Chondrocyte (in vitro differentiated cells): Measurements from ENCODE around the gene DSTN. TPM values are rescaled to one million over a fixed set of nuclear protein-coding genes. Genes with fewer than 3 reads are reported as not detected.

ENCODE experiments used
- DNase-seq: peaks from one replicate; pipeline ENCODE4 v3.0.0; 2021; ENCODE audit warnings: mixed read lengths, low spot score
- H3K27ac Mint-ChIP-seq: one replicate; pipeline ENCODE4 v1.8.0; 2021; ENCODE audit warnings: mild to moderate bottlenecking, moderate library complexity, mixed read lengths; ENCODE audit not compliant: unreplicated experiment
- H3K27me3 Mint-ChIP-seq: 2 replicates; pipeline ENCODE4 v1.8.0; 2021; ENCODE audit warnings: low read depth, mixed read lengths
- H3K36me3 Mint-ChIP-seq: 2 replicates; pipeline ENCODE4 v1.8.0; 2021; ENCODE audit warnings: low read depth, mixed read lengths
- H3K4me1 Mint-ChIP-seq: 2 replicates; pipeline ENCODE4 v1.8.0; 2021; ENCODE audit warnings: low read depth, mild to moderate bottlenecking, mixed read lengths
- H3K4me3 Mint-ChIP-seq: one replicate; pipeline ENCODE4 v1.8.0; 2021; ENCODE audit warnings: mild to moderate bottlenecking, moderate library complexity, mixed read lengths; ENCODE audit not compliant: unreplicated experiment
- H3K9me3 Mint-ChIP-seq: 2 replicates; pipeline ENCODE4 v1.8.0; 2021; ENCODE audit warnings: low read depth, mixed read lengths
- total RNA-seq: library from RNA; stranded (reverse); gene quantifications from 3 replicates; pipeline ENCODE4 v1.2.1, GENCODE V29; 2021
- TF ChIP-seq, protein P1 (sequence below): fragments of 200-600 bp; sonication (generic); IDR thresholded peaks from 2 replicates; pipeline ENCODE4 v1.5.0; 2021; ENCODE audit warnings: antibody characterized with exemption, mild to moderate bottlenecking, moderate library complexity

DSTN gene
- total RNA-seq, 1 donor from 2014 or later: 1,290 TPM

DNA sequence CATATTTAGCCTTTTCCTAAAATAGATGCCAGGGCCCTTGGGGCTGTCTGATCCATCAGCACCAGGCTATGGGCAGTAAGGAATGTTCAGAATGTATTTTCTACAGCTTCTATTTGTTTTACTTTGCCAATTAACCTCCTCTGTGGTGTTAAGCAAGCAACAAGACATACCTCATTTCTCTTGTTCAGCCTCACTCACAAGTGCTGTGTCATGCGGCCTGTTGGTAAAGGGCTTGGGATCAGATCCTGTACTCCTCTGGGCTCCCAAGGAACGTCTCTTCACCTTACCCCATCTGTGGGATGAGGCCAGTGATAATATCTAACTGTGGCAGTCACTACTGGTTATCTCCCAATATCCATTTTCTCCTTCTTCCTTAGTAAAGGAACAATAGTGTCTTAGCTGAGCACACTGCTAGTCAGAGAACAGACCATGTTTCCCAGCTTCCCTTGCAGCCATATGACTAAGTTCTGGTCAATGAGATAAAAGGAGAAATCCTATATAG lies 7.0 kb upstream of the DSTN start:
- Mint-ChIP-seq H3K27ac (peak overlapping the region; percentile 98), H3K36me3 (no peaks in the 10 kb centered on the region), H3K9me3 (no peaks in the 10 kb centered on the region), H3K4me1 (peaks cover 91% of the 10 kb centered on the region), H3K27me3 (no peaks in the 10 kb centered on the region), H3K4me3 (no peak overlapping the region)
- TF ChIP-seq, protein P1, sequence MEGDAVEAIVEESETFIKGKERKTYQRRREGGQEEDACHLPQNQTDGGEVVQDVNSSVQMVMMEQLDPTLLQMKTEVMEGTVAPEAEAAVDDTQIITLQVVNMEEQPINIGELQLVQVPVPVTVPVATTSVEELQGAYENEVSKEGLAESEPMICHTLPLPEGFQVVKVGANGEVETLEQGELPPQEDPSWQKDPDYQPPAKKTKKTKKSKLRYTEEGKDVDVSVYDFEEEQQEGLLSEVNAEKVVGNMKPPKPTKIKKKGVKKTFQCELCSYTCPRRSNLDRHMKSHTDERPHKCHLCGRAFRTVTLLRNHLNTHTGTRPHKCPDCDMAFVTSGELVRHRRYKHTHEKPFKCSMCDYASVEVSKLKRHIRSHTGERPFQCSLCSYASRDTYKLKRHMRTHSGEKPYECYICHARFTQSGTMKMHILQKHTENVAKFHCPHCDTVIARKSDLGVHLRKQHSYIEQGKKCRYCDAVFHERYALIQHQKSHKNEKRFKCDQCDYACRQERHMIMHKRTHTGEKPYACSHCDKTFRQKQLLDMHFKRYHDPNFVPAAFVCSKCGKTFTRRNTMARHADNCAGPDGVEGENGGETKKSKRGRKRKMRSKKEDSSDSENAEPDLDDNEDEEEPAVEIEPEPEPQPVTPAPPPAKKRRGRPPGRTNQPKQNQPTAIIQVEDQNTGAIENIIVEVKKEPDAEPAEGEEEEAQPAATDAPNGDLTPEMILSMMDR: no peak
- DNase-seq: no peak

DNA sequence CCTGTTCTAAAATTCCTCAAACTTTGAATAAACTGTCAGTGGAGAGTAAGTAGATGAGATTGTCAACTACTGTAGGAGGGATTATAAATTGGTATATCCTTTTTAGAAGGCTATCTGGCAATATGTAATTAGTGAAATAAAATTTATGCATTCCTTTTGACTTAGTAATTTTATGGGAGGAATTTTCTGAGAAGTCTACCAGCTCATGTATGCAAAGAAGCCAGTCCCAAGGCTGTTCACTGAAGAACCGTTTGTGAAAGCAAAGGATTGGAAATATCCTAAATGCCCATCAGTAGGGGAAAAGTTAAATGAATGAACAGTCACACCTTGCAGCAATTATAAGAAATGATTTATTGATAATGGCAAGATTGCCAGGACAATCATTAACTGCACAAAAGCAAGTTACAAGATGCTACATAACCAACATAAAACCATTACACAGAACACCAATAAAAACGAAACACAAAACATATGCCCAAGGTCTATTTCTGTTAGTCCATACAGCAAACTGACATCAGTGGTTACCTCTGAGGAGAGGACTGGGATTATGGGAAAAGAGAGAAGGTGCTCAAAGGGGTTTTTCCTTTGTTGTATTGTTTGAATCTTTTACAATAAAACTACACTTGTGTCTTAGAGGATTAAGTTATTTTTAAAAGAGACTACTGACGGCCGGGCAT lies 4.6 kb upstream of the DSTN start:
- TF ChIP-seq, protein P1: no peak
- H3K36me3 Mint-ChIP-seq: no peaks in the 10 kb centered on the region
- no peaks in the 10 kb centered on the region for H3K27me3 Mint-ChIP-seq
- no peak overlapping the region for H3K4me3 Mint-ChIP-seq
- no peak for DNase-seq
- H3K9me3 Mint-ChIP-seq: no peaks in the 10 kb centered on the region
- peak overlapping the region; percentile 87 for H3K27ac Mint-ChIP-seq
- peaks cover 78% of the 10 kb centered on the region for H3K4me1 Mint-ChIP-seq

GRCh38 chr20:17566345-17566744 lies 3.5 kb upstream of the DSTN start:
- TF ChIP-seq, protein P1: no peak
- peak overlapping the region; percentile 87 for H3K27ac Mint-ChIP-seq
- no peak overlapping the region for H3K4me3 Mint-ChIP-seq
- no peaks in the 10 kb centered on the region for H3K27me3 Mint-ChIP-seq
- H3K36me3 Mint-ChIP-seq: peaks cover 6% of the 10 kb centered on the region
- no peaks in the 10 kb centered on the region for H3K9me3 Mint-ChIP-seq
- DNase-seq: no peak
- peaks cover 67% of the 10 kb centered on the region for H3K4me1 Mint-ChIP-seq

- DNase-seq: no peak
- no peaks in the 10 kb centered on the region for H3K27me3 Mint-ChIP-seq
- H3K4me1 Mint-ChIP-seq: peaks cover 62% of the 10 kb centered on the region
- H3K4me3 Mint-ChIP-seq: peak overlapping the region; percentile 86
- H3K27ac Mint-ChIP-seq: peak overlapping the region; percentile 98
- TF ChIP-seq, protein P1: no peak
- H3K36me3 Mint-ChIP-seq: peaks cover 16% of the 10 kb centered on the region
- H3K9me3 Mint-ChIP-seq: no peaks in the 10 kb centered on the region
Measured at GRCh38 chr20:17568045-17568788, 1.7 kb upstream of the DSTN start.

DNA sequence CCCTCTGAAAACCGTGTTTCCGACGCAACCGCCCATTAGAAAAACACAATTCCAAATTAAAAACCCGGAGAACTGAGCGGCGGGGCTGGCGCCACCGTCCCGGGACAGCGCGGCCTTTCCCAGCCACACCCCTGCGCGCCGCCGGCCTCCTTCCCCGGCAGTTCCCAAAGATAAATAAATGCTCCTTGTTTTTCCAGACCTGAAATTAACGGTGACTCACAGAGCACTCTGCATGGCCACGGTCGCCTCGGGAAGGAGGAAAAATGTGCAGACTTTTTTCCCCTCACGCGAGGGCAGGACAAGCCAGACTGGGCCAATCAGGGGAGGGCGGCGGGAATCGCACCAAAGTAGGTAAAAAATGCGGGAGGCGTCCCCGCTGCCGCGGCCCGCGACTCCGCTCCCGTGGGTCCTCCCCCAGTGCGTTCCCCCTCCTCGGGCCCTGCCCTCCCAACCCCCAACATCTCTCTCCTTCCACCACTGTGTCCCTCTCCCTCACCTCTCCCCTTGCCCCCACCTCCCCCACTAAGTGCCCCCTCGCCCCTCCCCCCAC lies 828 bp upstream of the DSTN start:
- Mint-ChIP-seq H3K9me3 (no peaks in the 10 kb centered on the region), H3K36me3 (peaks cover 21% of the 10 kb centered on the region), H3K4me1 (peaks cover 62% of the 10 kb centered on the region), H3K27ac (peak overlapping the region; percentile 98), H3K27me3 (no peaks in the 10 kb centered on the region), H3K4me3 (peak overlapping the region; percentile 86)
- TF ChIP-seq, protein P1: no peak
- DNase-seq: peak; percentile 98
